Neural cell (in vitro differentiated cells): ENCODE data around the gene DHTKD1. TPM values are rescaled to one million over a fixed set of nuclear protein-coding genes. Genes with fewer than 3 reads are reported as not detected.

Experiments used
- polyA plus RNA-seq: library from polyadenylated mRNA; depleted of rRNA; stranded (reverse); fragments of >200 nt; gene quantifications from 2 replicates; pipeline ENCODE4 v1.2.3, GENCODE V29; 2014
- small RNA-seq, 3 experiments: library from RNA; depleted of rRNA; stranded (forward); fragments of <200 nt; gene quantifications; one replicate each; pipeline ENCODE3, GENCODE V24; 2012

DHTKD1 gene
- polyA plus RNA-seq, 1 donor from 2014 or later: 24.0 TPM

Small RNAs within 50 kb of the gene (small RNA-seq; reads per million reads assigned to genes)
- gene MIR548AK (0 reads per million in 3 experiments), gene RNU6-88P (0 reads per million in 3 experiments)

Other genes starting within 250 kb of the DHTKD1 start
- 0.20 and 1.1 TPM in 2 replicates for gene PROSER2, start 245.6 kb upstream of the DHTKD1 start, polyA plus RNA-seq
- 12.3 and 14.3 TPM in 2 replicates for gene UPF2, start 26.1 kb upstream of the DHTKD1 start, polyA plus RNA-seq
- 75.4 and 83.1 TPM in 2 replicates for gene SEC61A2, start 60.7 kb downstream of the DHTKD1 start, polyA plus RNA-seq
- 33.9 and 44.2 TPM in 2 replicates for gene NUDT5, start 126.9 kb downstream of the DHTKD1 start, polyA plus RNA-seq
- gene CDC123, start 127.2 kb downstream of the DHTKD1 start, polyA plus RNA-seq: 104 and 110 TPM in 2 replicates